GM12801 (cell line): ENCODE results near the gene RNASE11.

Experiments used
- CTCF ChIP-seq: IDR thresholded peaks from one replicate; pipeline ENCODE4 v1.5.1; 2011; ENCODE audit warnings: control low read depth; ENCODE audit not compliant: insufficient read length; ENCODE audit errors: extremely low read depth

The RNASE11 gene

GRCh38 chr14:20618271-20618749 lies 30.5 kb upstream of the RNASE11 start:
- TF ChIP-seq CTCF = no peak

GRCh38 chr14:20617138-20618003 lies 29.6 kb upstream of the RNASE11 start:
- no peak for TF ChIP-seq CTCF

GRCh38 chr14:20615996-20616395 lies 28.2 kb upstream of the RNASE11 start:
- no peak for TF ChIP-seq CTCF

GRCh38 chr14:20614038-20614840 lies 26.4 kb upstream of the RNASE11 start:
- TF ChIP-seq CTCF = no peak

- TF ChIP-seq CTCF = no peak
Observed at GRCh38 chr14:20613094-20614037, 25.6 kb upstream of the RNASE11 start.

GRCh38 chr14:20612403-20612802 lies 24.6 kb upstream of the RNASE11 start:
- no peak for TF ChIP-seq CTCF

- no peak for TF ChIP-seq CTCF
Observed at GRCh38 chr14:20611277-20611676, 23.5 kb upstream of the RNASE11 start.
